22Rv1 (cell line): ENCODE results near the gene ARHGEF28.

Experiments
- H3K27ac ChIP-seq: fragments of 450-650 bp; 2 replicates; pipeline ENCODE4 v1.5.1; 2017
- CTCF ChIP-seq: fragments of 450-650 bp; IDR thresholded peaks from 2 replicates; pipeline ENCODE4 v1.5.1; 2017; ENCODE audit warnings: mild to moderate bottlenecking
- ZFX ChIP-seq: fragments of 450-650 bp; IDR thresholded peaks from 2 replicates; pipeline ENCODE4 v1.6.1; 2017; ENCODE audit warnings: antibody characterized with exemption, borderline replicate concordance

Gene ARHGEF28

GRCh38 chr5:73624888-73625287 is 1.1 kb upstream of the ARHGEF28 start:
- peak overlapping the region; percentile 73 for H3K27ac ChIP-seq

GRCh38 chr5:73625372-73625943 is 538 bp upstream of the ARHGEF28 start:
- peak overlapping the region; percentile 73 for H3K27ac ChIP-seq
- no peak for TF ChIP-seq ZFX
- TF ChIP-seq CTCF = no peak

More at GRCh38 chr5:73624888-73625287, 1.1 kb upstream of the ARHGEF28 start:
- TF ChIP-seq CTCF (no peak), ZFX (no peak)

- no peak for TF ChIP-seq CTCF
- peak overlapping the region; percentile 73; the same call in 1 of the 2 replicates for H3K27ac ChIP-seq
Measured at GRCh38 chr5:73626814-73627313, 868 bp downstream of the ARHGEF28 start.

GRCh38 chr5:73629456-73629855 is 3.5 kb downstream of the ARHGEF28 start:
- no peak for TF ChIP-seq CTCF
- no peak for TF ChIP-seq ZFX
- no peak overlapping the region for H3K27ac ChIP-seq

GRCh38 chr5:73630765-73631164 is 4.8 kb downstream of the ARHGEF28 start:
- H3K27ac ChIP-seq = no peak overlapping the region
- TF ChIP-seq ZFX (no peak), CTCF (no peak)

- TF ChIP-seq ZFX (no peak), CTCF (no peak)
Measured at GRCh38 chr5:73631500-73631899, 5.5 kb downstream of the ARHGEF28 start.

GRCh38 chr5:73633060-73633459 is 7.1 kb downstream of the ARHGEF28 start:
- TF ChIP-seq CTCF (no peak), ZFX (no peak)

More at GRCh38 chr5:73631500-73631899, 5.5 kb downstream of the ARHGEF28 start:
- no peak overlapping the region for H3K27ac ChIP-seq

More at GRCh38 chr5:73633060-73633459, 7.1 kb downstream of the ARHGEF28 start:
- no peak overlapping the region for H3K27ac ChIP-seq
